Measurements from ENCODE around the gene RPTOR.

RPTOR gene

GRCh38 chr17:80716986-80717719, 172.5 kb downstream of the RPTOR start:
- no peak for DNase-seq (ENCODE audit: low read depth in 2 of 2)

- DNase-seq (ENCODE audit: low read depth in 2 of 2): no peak
Measured at GRCh38 chr17:80717720-80718083, 173.1 kb downstream of the RPTOR start.

GRCh38 chr17:80718428-80718827, 173.8 kb downstream of the RPTOR start:
- DNase-seq (ENCODE audit: low read depth in 2 of 2): no peak

- DNase-seq (ENCODE audit: low read depth in 2 of 2): no peak
Measured at GRCh38 chr17:80719449-80719848, 174.8 kb downstream of the RPTOR start.

GRCh38 chr17:80720610-80721577, 176.3 kb downstream of the RPTOR start:
- peak; percentile 27 to 53 for DNase-seq (ENCODE audit: low read depth in 2 of 2)

- DNase-seq (ENCODE audit: low read depth in 2 of 2): no peak
Measured at GRCh38 chr17:80722661-80723060, 178.0 kb downstream of the RPTOR start.

GRCh38 chr17:80724775-80725266, 180.2 kb downstream of the RPTOR start:
- no peak for DNase-seq (ENCODE audit: low read depth in 2 of 2)

GRCh38 chr17:80725517-80725916, 180.9 kb downstream of the RPTOR start:
- no peak for DNase-seq (ENCODE audit: low read depth in 2 of 2)

GRCh38 chr17:80726558-80727408, 182.1 kb downstream of the RPTOR start:
- no peak for DNase-seq (ENCODE audit: low read depth in 2 of 2)

GRCh38 chr17:80727409-80727755, 182.7 kb downstream of the RPTOR start:
- DNase-seq (ENCODE audit: low read depth in 2 of 2): no peak

- DNase-seq (ENCODE audit: low read depth in 2 of 2): no peak
Measured at GRCh38 chr17:80729016-80729415, 184.4 kb downstream of the RPTOR start.

- DNase-seq (ENCODE audit: low read depth in 2 of 2): no peak
Measured at GRCh38 chr17:80729761-80730160, 185.1 kb downstream of the RPTOR start.

- DNase-seq (ENCODE audit: low read depth in 2 of 2): no peak
Measured at GRCh38 chr17:80730739-80731138, 186.1 kb downstream of the RPTOR start.

GRCh38 chr17:80731323-80731722, 186.7 kb downstream of the RPTOR start:
- no peak for DNase-seq (ENCODE audit: low read depth in 2 of 2)

- no peak for DNase-seq (ENCODE audit: low read depth in 2 of 2)
Measured at GRCh38 chr17:80732268-80732667, 187.6 kb downstream of the RPTOR start.

GRCh38 chr17:80737106-80738019, 192.7 kb downstream of the RPTOR start:
- no peak for DNase-seq (ENCODE audit: low read depth in 2 of 2)

GRCh38 chr17:80738020-80738808, 193.6 kb downstream of the RPTOR start:
- DNase-seq (ENCODE audit: low read depth in 2 of 2): no peak

- no peak for DNase-seq (ENCODE audit: low read depth in 2 of 2)
Measured at GRCh38 chr17:80738987-80739730, 194.5 kb downstream of the RPTOR start.

GRCh38 chr17:80740141-80740540, 195.5 kb downstream of the RPTOR start:
- no peak for DNase-seq (ENCODE audit: low read depth in 2 of 2)
